Fibroblast of lung (primary cell): Measurements from ENCODE around the gene SLC4A2. TPM values are rescaled to one million over a fixed set of nuclear protein-coding genes. Genes with fewer than 3 reads are reported as not detected.

Experiments
- DNase-seq, 2 donors: peaks; one replicate each; pipeline versions ENCODE4 v3.0.0 to v3.0.0-alpha.2; 2010; ENCODE audit warnings: low read depth in 2 of 2
- H2AFZ ChIP-seq: 2 replicates; pipeline ENCODE4 v1.5.1; 2012; ENCODE audit warnings: low read length, control low read depth, inconsistent platforms
- H3K27ac ChIP-seq: 2 replicates; pipeline ENCODE4 v1.5.1; 2011; ENCODE audit warnings: low read length, control low read depth; ENCODE audit not compliant: insufficient read depth
- H3K27me3 ChIP-seq: 2 replicates; pipeline ENCODE4 v1.5.1; 2011; ENCODE audit warnings: mild to moderate bottlenecking, low read length; ENCODE audit not compliant: control insufficient read depth, insufficient read depth
- H3K36me3 ChIP-seq: 2 replicates; pipeline ENCODE4 v1.5.1; 2011; ENCODE audit warnings: low read length; ENCODE audit not compliant: control insufficient read depth, insufficient read depth
- H3K4me1 ChIP-seq: 2 replicates; pipeline ENCODE4 v1.5.1; 2011; ENCODE audit warnings: low read length; ENCODE audit not compliant: control insufficient read depth, insufficient read depth; ENCODE audit errors: extremely low read depth
- H3K4me2 ChIP-seq: 2 replicates; pipeline ENCODE4 v1.5.1; 2011; ENCODE audit warnings: low read length, control low read depth; ENCODE audit not compliant: insufficient read depth; ENCODE audit errors: extremely low read depth
- H3K4me3 ChIP-seq, 4 experiments: fragments of 200-600 bp in 1 of 4; sonication (generic) in 1 of 4; replicated peaks in 1 of 4; 2 replicates each; pipeline ENCODE4 v1.5.1; 2011 to 2016; ENCODE audit warnings: low read length in 4 of 4, low read depth in 3 of 4, mild to moderate bottlenecking in 3 of 4, control low read depth in 2 of 4, inconsistent platforms in 1 of 4, mixed read lengths in 1 of 4; ENCODE audit not compliant: insufficient read depth in 1 of 4; ENCODE audit errors: control extremely low read depth in 1 of 4
- H3K79me2 ChIP-seq: 2 replicates; pipeline ENCODE4 v1.5.1; 2012; ENCODE audit warnings: mild to moderate bottlenecking, low read length, inconsistent platforms; ENCODE audit not compliant: control insufficient read depth, insufficient read depth
- H3K9ac ChIP-seq: 2 replicates; pipeline ENCODE4 v1.5.1; 2011; ENCODE audit warnings: mild to moderate bottlenecking, low read length, control low read depth; ENCODE audit not compliant: insufficient read depth
- H3K9me3 ChIP-seq: 2 replicates; pipeline ENCODE4 v1.5.1; 2012; ENCODE audit warnings: low read depth, low read length; ENCODE audit not compliant: control insufficient read depth, insufficient read depth
- H4K20me1 ChIP-seq: 2 replicates; pipeline ENCODE4 v1.5.1; 2011; ENCODE audit warnings: low read length; ENCODE audit not compliant: control insufficient read depth, insufficient read depth; ENCODE audit errors: extremely low read depth
- EZH2 ChIP-seq: IDR thresholded peaks from 2 replicates; pipeline ENCODE4 v1.5.1; 2012; ENCODE audit warnings: low read length, control low read depth, mild to moderate bottlenecking; ENCODE audit errors: missing control alignments
- polyA plus RNA-seq, 2 donors: library from polyadenylated mRNA; depleted of rRNA in 1 of 2; stranded (reverse) in 1 of 2; unstranded in 1 of 2; fragments of >200 nt; gene quantifications; 2 replicates each; pipeline ENCODE4 v1.2.1, GENCODE V29; 2011 to 2012; ENCODE audit warnings: missing spikeins in 1 of 2
- total RNA-seq: library from RNA; depleted of rRNA; stranded (reverse); fragments of >200 nt; gene quantifications from 2 replicates; pipeline ENCODE4 v1.2.1, GENCODE V29; 2014
- TF ChIP-seq, protein P1 (sequence below), 2 donors: IDR thresholded peaks in 1 of 2; conservative IDR thresholded peaks in 1 of 2; 1 replicate in 1 of 2; 2 replicates in 1 of 2; pipeline ENCODE4 v1.5.1; 2011 to 2012; ENCODE audit warnings: low read length in 2 of 2, control low read depth in 1 of 2, inconsistent platforms in 1 of 2, low read depth in 1 of 2, mild to moderate bottlenecking in 1 of 2

The SLC4A2 gene
- total and polyA plus RNA-seq, 2 donors (not counting 1 experiment from before 2014, with no cell fraction given): 30.5 to 61.8 TPM

DNA sequence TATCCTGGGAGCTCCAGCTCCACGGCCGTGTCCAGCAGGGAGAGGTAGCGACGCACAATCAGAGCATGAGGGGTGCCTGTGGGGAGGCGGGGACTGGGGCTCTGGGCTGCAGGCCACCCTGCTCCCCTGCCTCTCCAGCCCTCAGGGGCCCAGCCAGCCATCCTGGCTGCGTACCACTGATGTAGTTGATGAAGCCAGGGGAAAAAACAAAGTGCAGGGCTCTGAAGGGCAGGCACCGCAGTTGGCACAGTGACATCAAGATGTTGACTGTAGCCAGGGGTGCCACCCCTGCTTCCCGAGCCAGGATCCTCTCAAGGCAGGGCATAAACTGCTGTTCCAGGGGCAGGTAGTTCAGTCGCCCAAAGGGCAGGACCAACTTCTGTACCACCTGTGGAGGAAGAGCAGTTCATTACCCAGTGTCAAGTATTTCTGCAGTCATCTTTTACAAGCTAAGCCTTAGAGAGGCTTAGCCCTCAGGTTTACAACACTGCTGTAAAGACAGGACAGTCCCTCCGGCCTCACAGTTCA lies 18.4 kb downstream of the SLC4A2 start:
- Histone ChIP-seq H2AFZ (no peak overlapping the region), H3K4me1 (peaks cover 24% of the 10 kb centered on the region), H4K20me1 (no peaks in the 10 kb centered on the region), H3K27me3 (no peaks in the 10 kb centered on the region), H3K27ac (no peak overlapping the region), H3K36me3 (peaks cover 28% of the 10 kb centered on the region), H3K4me3 (no peak overlapping the region), H3K9ac (no peak overlapping the region), H3K9me3 (no peaks in the 10 kb centered on the region), H3K4me2 (no peak overlapping the region), H3K79me2 (peaks cover 27% of the 10 kb centered on the region)
- TF ChIP-seq, protein P1, sequence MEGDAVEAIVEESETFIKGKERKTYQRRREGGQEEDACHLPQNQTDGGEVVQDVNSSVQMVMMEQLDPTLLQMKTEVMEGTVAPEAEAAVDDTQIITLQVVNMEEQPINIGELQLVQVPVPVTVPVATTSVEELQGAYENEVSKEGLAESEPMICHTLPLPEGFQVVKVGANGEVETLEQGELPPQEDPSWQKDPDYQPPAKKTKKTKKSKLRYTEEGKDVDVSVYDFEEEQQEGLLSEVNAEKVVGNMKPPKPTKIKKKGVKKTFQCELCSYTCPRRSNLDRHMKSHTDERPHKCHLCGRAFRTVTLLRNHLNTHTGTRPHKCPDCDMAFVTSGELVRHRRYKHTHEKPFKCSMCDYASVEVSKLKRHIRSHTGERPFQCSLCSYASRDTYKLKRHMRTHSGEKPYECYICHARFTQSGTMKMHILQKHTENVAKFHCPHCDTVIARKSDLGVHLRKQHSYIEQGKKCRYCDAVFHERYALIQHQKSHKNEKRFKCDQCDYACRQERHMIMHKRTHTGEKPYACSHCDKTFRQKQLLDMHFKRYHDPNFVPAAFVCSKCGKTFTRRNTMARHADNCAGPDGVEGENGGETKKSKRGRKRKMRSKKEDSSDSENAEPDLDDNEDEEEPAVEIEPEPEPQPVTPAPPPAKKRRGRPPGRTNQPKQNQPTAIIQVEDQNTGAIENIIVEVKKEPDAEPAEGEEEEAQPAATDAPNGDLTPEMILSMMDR (conservative IDR thresholded peaks at IDR 0.05 in 1 of 2, IDR thresholded peaks at IDR 0.05 in 1 of 2; ENCODE audit: low read depth in 1 of 2, low read length in 2 of 2): no peak
- TF ChIP-seq EZH2: no peak
- DNase-seq: no peak

DNA sequence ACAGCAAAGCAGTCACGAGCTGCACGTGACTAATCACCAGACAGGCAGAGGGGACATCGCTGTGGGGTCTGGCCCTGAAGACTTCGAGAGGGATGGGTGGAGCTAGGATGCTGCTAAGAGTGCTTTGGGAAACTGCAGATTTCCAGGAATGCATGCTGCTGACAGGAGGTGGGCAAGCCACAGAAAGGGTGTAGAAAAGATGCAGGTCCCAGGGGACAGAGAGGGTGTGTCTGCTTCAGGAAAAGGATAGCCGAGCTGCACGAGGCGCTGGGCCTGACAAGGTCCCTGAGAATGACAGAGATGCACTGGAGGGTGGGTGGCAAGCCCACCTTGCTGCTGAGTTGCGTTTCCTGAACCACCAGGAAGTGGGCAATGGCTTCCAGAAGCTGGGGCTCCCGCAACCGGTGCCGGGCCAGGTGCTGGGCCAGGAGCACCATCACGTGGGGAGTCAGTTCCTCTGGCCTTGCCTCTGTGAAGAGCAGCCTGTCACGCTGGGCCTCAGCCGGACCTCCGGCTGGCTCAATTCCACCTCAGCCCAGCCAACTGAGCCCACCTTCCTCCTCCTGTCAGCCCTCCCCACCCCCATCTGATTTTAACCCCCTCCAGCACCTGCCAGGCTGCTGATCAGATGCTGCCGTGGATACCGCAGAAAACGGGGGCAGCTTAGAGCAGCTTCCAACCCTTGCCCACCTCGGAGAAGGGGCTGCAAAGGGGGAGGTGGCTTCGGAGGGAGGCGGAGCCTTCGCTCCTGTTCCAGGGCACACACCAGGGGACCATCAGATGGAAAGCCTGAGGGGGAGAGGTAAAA lies 19.0 kb downstream of the SLC4A2 start:
- no peaks in the 10 kb centered on the region for H3K9me3 ChIP-seq
- no peak overlapping the region for H3K27ac ChIP-seq
- no peak overlapping the region for H3K9ac ChIP-seq
- peak overlapping the region; percentile 35 for H3K4me2 ChIP-seq
- H2AFZ ChIP-seq: no peak overlapping the region
- peak overlapping the region in 1 of 4 experiments; percentile 94 for H3K4me3 ChIP-seq
- H3K79me2 ChIP-seq: peaks cover 28% of the 10 kb centered on the region
- H3K27me3 ChIP-seq: no peaks in the 10 kb centered on the region
- peaks cover 28% of the 10 kb centered on the region for H3K36me3 ChIP-seq
- H4K20me1 ChIP-seq: no peaks in the 10 kb centered on the region
- peaks cover 24% of the 10 kb centered on the region for H3K4me1 ChIP-seq
- DNase-seq: no peak
- TF ChIP-seq, protein P1 (conservative IDR thresholded peaks at IDR 0.05 in 1 of 2, IDR thresholded peaks at IDR 0.05 in 1 of 2; ENCODE audit: low read depth in 1 of 2, low read length in 2 of 2): no peak
- no peak for TF ChIP-seq EZH2

DNA sequence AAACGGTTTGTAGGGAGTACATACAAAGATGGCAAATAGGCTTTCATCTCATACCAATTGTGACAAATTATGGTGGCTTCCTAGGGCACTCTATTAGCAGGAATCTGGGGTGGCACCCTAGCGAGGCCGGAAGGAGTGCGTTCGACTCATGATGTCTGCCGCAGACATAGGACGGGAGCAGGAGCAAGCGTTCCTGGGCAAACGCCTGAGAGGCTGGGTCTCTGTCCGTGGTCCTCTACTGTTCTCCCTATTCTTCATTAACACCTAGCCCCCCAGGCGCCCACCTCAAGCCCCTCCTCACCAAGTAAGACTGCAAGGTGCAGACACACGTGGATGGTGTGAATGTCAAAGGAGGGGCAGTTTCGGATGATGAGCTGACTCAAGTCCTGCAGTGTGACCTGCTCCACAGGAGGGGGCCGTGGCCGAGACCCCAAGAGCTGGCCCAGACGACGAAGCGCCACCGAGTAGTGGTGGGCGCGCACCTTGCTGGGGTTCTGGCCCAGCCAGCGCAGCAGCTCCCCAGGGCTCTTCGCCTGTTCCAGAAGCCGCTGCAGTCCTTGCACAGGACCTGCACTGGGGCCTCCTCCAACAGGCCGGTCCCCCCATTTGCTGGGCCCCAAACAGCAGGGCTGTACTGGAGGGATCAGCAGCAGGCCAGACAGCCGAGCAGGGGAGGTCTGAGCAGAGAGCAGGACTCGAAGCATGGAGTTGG lies 20.0 kb downstream of the SLC4A2 start:
- Histone ChIP-seq H3K36me3 (peaks cover 27% of the 10 kb centered on the region), H2AFZ (no peak overlapping the region), H3K4me2 (peak overlapping the region; percentile 86), H3K4me1 (peaks cover 24% of the 10 kb centered on the region), H3K27ac (peak overlapping the region; percentile 91), H3K9ac (peak overlapping the region; percentile 87), H3K4me3 (peak overlapping the region; percentile 72 to 95 (median 94)), H3K27me3 (no peaks in the 10 kb centered on the region), H3K9me3 (no peaks in the 10 kb centered on the region), H3K79me2 (peaks cover 28% of the 10 kb centered on the region), H4K20me1 (no peaks in the 10 kb centered on the region)
- DNase-seq: no peak
- TF ChIP-seq, protein P1 (conservative IDR thresholded peaks at IDR 0.05 in 1 of 2, IDR thresholded peaks at IDR 0.05 in 1 of 2; ENCODE audit: low read depth in 1 of 2, low read length in 2 of 2): no peak
- no peak for TF ChIP-seq EZH2
